ENCODE measurements around the gene DDRGK1.

Gene DDRGK1

GRCh38 chr20:3180319-3180718 lies 24.2 kb downstream of the DDRGK1 start:
- FAIRE-seq: no peak

- no peak for FAIRE-seq
Measured at GRCh38 chr20:3177746-3178485, 26.6 kb downstream of the DDRGK1 start.

DNA sequence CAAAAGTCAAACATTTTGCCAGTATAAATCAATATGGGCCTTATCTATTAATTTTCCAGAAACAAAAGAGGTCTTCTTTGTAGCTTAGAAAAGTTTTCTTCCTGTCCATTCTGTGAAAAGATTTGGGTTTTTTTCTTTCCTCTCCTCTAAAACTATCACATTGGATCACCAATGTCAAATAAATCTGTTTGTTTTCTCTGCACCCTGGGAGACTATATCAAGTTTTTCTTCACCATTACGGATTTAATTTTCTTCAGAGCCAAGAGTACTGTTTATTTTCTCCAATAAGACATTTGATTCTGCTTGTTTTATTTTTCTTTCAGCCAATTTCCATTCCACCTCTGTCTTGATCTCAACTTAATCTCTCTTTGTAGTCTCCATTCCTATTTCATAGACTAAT lies 29.2 kb downstream of the DDRGK1 start:
- no peak for FAIRE-seq

GRCh38 chr20:3174442-3175261 lies 29.8 kb downstream of the DDRGK1 start:
- FAIRE-seq: no peak

DNA sequence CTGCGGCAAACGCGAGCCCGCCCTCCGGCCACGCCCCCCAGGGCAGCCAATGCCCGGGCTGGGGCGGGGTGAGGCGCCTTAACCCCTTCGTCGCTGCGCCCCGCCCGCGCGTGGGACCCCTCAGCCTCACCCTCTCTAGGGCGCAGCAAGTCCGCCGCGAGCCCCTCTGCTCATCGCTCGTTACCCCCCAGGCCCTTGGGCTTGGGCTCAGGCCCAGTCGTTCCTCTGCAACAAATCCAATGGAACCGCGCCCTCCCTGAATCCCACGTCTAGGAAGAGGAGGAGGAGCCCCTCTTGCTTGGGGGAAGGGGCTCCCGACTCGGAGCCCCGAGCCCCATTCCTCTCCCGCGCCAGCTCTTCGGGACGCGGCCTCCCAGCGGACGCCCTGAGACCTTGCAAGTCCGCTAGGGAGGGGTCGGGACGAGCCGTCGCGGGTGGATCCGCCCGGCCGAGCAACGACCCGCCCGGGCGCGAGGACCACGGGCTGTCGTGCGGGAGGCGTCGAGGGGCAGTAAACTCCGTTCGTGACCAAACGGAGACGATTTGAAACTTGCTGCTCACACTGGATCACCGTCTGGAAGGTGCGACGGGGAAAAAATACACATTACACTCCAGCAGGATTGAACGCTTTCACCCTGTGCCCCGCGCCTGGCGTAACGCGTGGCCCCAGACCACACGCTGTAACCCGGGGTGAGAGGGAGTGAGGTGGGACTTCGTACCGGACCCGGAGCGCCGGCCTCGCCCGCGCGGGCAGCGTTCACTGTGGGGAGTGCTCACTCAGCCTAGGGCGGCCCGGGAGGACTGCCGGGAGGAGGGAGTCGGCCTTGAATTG lies 30.7 kb downstream of the DDRGK1 start:
- no peak for FAIRE-seq

DNA sequence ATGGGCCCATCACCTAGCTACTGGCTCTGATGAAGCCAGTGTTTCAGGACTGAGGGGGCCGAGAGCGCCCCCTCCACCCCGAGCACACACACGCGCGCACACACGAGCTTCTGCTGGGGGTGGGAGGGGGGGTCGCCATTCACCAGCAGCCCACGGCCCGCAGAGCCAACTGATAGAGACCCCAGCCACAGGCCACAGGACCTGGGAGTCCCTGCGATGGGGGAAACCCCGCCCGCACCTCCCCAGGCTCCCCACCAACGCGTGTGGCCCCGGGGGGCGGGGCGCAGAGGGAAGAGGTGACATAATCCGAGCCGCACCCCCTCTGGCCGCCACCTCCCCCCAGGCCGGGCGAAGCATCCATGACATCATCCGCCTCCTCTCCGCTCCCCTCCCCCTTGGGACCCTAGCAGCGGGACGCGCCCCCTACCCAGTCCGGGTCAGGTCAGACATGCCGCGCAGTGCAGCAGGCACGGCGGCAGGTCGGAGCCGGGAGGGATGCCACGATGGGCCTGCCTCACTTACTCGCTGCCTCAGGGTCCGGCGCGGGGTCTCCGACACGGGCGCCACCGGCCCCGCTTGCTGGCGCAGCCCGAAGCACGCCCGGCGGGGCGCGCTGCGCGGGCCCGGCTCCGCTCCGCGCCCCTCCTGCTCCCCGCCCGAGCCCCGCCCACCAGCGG lies 31.4 kb downstream of the DDRGK1 start, which contains the start of gene LZTS3:
TSS of gene LZTS3 (minus strand) at position 617 of the 677 bp plus-strand sequence. CDS start 6,386 bp downstream, outside the sequence.
- no peak for FAIRE-seq

GRCh38 chr20:3172126-3172932 lies 32.2 kb downstream of the DDRGK1 start:
- FAIRE-seq: no peak

DNA sequence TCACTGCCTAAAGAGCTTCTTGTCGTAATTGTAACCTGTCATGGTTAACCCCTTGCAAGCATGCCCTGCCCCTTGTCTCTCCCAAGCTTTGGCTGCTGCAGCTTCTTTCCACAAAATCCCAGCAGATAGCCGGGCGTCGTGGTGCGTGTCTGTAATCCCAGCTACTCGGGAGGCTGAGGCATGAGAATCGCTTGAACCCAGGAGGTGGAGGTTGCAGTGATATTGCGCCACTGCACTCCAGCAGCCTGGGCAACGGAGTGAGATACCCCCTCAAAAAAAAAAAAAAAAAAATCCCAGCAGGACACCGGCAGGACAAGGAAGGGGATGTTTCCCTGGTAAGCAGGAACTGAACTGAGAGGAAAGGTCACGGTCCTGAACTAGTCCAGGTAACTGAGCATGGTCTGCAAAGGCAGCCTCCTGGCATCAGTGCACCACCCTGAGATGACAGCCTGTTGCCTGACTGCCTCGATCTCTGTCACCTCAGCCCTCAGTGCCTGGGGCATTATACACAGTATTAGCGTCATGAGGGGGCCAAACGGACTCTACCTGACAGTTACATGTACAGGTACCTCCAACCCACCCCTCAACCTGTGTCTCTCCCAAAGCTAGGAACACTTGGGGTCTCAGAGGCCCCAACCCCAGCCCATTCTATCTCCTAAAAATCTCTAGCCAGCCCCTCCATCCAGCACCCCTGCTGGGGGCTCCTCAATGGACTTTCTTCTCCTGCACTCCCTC lies 32.9 kb downstream of the DDRGK1 start:
- FAIRE-seq: no peak

DNA sequence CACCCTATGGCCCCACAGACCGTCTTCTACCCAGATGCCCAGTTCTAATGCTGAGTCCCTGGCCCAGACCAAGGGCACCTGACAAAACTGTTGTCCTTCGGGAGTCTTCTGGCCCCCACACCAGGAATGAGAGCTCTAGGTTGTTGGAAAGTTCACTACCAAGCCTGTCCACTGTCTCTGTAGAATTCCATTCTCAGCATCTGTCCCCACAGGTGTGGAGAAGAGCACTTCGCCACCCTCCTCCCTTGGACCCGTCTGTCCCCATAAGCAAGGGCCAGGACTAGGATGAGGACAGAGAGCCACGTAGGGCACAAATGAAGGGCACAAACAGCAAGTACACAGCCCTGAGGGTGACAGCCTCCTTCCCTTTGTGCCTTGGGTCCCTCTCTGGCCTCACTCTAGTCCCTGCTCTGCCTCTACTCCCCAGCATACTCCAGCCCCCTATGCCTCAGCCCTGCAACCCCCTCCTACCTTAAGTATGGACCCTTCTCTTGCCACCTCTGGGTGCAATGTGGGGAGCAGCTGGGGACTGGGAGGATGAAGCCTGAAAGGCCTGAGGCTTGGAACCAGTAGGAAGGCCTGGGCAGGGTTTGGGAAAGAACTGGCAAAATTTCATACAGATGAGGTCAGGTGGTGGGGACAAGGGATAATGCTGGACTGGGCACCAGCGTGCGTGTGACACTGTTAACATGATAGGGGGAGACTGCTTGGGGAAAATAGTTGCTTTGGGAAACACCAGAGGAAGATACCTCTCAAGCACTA lies 35.5 kb downstream of the DDRGK1 start:
- FAIRE-seq: no peak

DNA sequence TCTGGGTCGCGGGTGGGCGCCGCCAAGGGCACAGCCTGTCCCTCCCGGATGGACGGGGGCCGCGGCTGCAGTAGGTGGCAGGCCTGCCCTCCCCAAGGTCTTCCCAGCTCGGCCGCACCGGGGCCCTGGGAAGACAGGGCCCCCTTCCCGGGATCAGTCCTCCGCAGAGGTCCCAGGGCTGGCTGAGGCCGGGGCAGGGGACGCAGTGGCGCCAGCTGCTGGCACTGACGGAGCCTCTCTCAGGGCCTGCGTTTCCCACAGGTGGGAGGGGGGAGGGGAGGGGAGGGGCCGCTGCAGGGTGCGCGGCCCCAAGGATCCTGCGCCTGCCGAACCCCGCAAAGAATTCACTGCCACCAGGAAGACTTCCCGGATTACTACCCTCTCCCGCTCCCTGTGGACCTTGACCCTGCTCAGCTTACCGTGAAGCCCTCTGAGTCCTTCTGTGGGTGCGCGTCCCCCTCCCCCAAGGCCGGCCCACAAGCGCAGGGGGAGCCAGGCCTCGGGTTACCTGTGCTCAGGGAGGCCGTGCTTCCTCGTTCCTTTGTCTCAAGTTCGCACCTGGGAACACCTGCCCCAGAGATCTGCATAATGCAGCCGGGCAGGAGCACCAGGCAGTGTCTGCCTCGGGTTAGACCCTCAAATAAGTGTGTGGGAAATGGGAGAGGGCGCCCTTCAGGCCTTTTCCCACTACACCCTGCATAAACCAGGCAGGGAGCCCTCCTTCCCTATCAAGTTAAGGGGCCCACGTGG lies 36.2 kb downstream of the DDRGK1 start:
- FAIRE-seq: no peak

DNA sequence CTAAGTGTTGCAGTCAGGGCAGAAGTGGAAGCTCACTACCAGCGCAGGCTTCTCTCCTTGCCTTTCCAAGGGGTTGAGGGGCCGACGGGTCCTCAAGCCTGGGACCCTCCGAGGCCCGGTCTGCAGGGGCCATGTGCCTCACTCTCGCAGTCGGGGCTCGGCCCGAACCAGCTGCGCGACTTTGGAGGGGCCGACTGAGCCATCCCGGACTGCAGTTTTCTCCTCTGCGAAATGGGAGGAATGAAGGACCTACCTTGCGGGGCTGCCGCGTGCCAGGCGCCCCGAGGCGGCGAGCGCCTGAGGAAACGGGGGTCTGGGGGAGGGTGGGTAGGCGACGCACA lies 36.8 kb downstream of the DDRGK1 start:
- FAIRE-seq: no peak

DNA sequence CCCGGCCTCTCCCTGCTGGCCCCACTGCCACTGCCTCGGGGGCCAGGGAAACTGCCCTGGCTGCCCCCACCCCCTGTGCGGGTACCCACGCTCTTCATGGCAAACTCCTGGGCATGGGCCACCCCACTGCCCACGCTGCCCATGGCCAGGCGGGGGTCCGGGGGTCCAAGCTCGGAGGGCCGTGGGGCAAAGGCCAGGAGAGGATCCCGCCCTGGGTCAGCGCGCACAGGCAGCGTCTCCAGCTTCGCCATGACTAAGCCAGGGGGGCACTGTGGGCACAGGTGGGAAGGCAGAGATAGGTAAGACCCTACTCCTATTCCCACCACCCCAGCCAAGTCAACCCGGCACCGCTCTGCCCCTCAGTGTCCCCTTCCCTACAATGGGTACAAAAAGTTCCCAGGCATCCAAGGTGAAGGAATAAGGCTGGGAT lies 37.6 kb downstream of the DDRGK1 start:
- FAIRE-seq: no peak

GRCh38 chr20:3166338-3166912 lies 38.1 kb downstream of the DDRGK1 start:
- FAIRE-seq: no peak

DNA sequence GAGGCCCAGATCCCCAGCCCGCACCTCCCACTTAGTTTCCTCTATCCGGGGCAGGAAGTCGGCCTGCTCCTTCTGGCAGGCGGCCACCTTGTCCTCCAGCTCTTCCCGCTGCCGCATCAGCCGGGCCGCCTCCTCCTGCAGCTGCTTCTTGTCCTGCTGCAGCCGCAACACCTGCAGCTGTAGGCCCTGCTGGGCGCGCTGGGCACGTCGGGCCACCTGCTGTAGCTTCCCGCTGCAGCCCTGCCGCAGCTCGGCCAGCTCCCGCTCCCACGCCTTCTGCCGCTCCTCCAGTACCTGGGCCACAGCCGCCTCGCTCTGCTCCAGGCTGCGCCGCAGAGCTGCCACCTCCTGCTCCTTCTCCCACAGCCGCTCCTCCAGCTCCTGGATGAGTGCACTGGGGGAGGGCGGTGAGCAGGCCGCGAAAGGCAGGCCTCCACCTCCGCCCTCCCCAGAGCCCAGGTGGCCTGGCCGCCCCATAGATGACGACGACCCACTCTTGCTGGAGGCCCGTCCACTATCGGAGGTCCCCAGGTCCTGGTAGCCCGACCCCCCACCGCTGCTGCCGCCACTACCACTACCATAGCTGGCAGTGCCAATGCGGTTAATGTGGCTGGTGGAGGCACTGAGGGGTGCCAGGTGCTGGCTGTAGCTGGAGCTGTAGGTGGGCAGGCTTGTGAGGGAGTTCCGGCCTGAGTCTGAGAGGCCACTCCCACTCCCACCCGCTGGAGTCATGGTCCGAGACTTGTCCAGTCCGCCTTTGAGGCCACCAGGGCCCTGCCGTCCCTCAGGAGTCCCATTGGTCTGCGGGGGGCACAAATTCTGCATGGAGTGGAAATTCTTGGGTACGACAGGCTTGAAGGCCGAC lies 38.8 kb downstream of the DDRGK1 start:
- FAIRE-seq: no peak

DNA sequence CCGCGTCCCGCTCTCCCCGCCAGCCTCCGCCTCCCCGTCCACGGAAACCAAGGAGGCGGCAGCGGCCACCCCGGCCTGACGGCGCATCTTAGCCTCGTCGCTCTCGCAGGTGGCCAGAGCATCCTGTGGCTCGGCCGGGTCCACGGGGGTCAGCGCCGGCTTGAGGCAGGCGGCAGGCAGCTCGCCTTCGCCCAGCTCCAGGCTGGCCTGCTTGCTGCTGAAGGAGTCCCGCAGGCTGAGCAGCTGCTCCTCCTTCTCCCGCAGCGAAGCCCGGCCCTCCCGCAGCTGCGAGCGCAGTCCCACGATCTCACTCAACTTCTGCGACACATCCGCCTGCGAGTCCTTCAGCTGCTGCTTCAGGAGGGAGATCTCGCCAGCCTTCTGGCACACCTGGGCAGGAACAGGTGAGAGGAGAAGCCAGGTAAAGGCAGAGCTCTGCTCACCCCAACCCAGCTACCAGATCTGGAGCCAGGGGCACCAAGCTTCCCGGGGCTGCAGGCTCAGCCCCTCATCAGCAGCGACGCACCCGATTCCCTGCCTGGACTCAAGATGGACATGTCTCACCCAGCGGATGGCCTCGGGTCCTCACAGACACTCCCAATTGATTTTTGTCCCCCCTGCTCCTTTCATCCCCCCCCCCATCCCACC lies 39.6 kb downstream of the DDRGK1 start:
- no peak for FAIRE-seq

DNA sequence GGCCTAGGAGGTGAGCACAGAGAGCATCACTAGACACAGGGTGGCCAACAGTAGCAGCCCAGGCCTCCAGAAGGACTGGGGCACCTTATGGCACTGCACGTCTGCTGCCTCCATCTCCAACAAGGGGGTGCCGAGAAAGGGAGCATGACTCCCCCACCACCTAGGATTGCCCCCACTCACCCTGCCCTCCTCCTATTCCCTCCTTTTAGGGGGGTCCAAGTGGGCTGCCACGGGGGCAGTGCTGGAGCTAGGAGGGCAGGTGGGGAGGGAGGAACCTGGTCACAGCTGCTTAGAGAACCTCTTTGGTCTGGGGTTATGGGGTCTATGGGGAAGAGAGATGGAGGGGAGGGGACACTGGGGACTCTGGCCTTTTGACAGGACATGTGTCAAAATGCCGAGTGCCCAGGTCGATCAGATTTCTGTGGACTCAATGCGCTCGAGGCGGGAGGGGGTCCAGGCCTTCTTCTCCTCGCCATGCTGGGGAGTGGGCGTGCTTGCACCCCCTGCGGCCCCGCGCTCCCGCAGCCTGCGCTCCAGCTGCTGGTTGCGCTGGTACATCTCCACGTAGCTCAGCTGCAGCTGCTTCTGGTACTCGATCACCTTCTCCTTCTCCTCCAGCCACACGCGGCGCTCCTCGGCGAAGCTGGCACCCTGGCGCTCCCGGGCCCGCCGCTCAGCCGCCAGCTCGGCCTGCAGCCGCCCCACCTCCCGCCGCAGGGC lies 40.3 kb downstream of the DDRGK1 start:
- FAIRE-seq: no peak
